ENCODE results near the gene SET.
"Not testable (repeated sequence)": the region's sequence is repeated elsewhere in the genome, so short reads cannot be mapped to it uniquely, and the experiment has no call there.

Gene SET, protein sequence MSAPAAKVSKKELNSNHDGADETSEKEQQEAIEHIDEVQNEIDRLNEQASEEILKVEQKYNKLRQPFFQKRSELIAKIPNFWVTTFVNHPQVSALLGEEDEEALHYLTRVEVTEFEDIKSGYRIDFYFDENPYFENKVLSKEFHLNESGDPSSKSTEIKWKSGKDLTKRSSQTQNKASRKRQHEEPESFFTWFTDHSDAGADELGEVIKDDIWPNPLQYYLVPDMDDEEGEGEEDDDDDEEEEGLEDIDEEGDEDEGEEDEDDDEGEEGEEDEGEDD

GRCh38 chr9:128688501-128689292 is at the start of gene SET:
Gene SET (plus strand): TSS chr9:128689222. CDS start chr9:128689583, 361 bp downstream.
- in situ Hi-C loops (cut with MboI; ENCODE audit: low pct_unique_long_range_greater_than_20kb, low sequenced_read_pairs), result no loop called here
- peak; percentile 88 for DNase-seq

- DNase-seq, result no peak
- in situ Hi-C loops (cut with MboI; ENCODE audit: low pct_unique_long_range_greater_than_20kb, low sequenced_read_pairs), result no loop called here
These were observed 48.4 kb upstream of the SET start for GRCh38 chr9:128640603-128641002.

DNA sequence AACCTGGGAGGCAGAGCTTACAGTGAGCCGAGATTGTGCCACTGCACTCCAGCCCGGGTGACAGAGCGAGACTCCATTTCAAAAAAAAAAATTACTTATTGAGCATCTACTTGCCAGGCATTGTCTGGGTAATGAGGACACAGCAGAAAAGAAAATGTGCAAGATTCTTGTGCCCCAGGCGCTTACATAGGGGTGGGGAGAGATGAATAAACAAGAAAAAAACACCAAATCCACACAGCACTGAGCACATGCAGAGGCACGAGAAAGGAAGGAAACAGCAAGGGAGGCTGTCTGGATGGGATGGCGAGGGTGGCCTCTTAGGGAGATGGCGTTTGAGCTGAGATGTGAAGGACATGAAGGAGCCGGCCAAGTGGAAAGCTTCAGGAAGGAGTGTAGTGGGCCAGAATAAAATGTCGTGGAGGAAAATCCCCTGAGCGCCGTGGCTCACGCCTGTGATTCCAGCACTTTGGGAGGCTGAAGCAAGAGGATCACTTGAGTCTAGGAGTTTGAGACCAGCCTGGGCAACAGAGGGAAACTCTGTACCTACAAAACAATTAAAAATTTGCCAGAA is 46.3 kb upstream of the SET start:
- in situ Hi-C loops (cut with MboI; ENCODE audit: low pct_unique_long_range_greater_than_20kb, low sequenced_read_pairs), result no loop called here

GRCh38 chr9:128643519-128644300 is 45.3 kb upstream of the SET start:
- in situ Hi-C loops (cut with MboI; ENCODE audit: low pct_unique_long_range_greater_than_20kb, low sequenced_read_pairs), result no loop called here
- DNase-seq, result no peak

More for the DNA sequence above, 46.3 kb upstream of the SET start:
- DNase-seq, result no peak

- in situ Hi-C loops (cut with MboI; ENCODE audit: low pct_unique_long_range_greater_than_20kb, low sequenced_read_pairs), result not testable (repeated sequence)
- DNase-seq, result peak; percentile 55
These were observed 40.8 kb upstream of the SET start for GRCh38 chr9:128648206-128648605.

- DNase-seq, result no peak
These were observed 37.2 kb upstream of the SET start for GRCh38 chr9:128651798-128652197.

DNA sequence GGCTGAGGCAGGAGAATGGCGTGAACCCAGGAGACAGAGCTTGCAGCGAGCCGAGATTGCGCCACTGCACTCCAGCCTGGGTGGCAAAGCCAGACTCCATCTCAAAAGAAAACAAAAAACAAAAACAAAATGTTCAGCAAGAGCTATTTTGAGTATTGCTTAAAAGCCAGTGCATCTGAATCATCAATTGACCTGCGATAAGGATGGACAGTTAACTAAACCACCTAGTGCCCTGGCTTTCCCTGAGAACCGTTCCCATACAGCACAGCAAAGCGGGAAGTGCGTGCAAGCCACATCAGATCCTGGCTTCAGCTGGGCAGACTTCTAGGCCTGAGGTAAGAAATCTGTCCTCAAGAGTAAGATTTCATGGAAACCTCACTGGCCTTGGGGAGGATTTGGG is 35.1 kb upstream of the SET start:
- in situ Hi-C loops (cut with MboI; ENCODE audit: low pct_unique_long_range_greater_than_20kb, low sequenced_read_pairs), result no loop called here
- no peak for DNase-seq

More at GRCh38 chr9:128651798-128652197, 37.2 kb upstream of the SET start:
- in situ Hi-C loops (cut with MboI; ENCODE audit: low pct_unique_long_range_greater_than_20kb, low sequenced_read_pairs), result no loop called here

DNA sequence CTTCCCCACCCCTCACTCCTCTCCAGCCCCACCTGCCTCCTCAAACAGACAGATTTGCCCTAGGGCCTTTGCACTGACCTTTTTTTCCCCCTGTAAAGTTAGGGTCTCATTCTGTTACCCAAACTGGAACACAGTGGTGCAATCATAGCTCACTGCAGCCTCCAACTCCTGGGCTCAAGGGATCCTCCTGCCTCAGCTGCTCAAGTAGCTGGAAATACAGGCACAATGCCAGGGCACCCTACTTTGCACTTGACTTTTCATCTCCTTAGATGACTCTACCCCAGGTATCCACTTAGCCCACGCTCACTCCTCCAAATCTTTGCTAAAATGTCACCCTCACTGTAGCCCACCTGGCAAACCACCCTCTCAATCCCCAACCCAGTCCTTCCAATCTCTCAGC is 34.5 kb upstream of the SET start:
- no peak for DNase-seq
- in situ Hi-C loops (cut with MboI; ENCODE audit: low pct_unique_long_range_greater_than_20kb, low sequenced_read_pairs), result no loop called here

DNA sequence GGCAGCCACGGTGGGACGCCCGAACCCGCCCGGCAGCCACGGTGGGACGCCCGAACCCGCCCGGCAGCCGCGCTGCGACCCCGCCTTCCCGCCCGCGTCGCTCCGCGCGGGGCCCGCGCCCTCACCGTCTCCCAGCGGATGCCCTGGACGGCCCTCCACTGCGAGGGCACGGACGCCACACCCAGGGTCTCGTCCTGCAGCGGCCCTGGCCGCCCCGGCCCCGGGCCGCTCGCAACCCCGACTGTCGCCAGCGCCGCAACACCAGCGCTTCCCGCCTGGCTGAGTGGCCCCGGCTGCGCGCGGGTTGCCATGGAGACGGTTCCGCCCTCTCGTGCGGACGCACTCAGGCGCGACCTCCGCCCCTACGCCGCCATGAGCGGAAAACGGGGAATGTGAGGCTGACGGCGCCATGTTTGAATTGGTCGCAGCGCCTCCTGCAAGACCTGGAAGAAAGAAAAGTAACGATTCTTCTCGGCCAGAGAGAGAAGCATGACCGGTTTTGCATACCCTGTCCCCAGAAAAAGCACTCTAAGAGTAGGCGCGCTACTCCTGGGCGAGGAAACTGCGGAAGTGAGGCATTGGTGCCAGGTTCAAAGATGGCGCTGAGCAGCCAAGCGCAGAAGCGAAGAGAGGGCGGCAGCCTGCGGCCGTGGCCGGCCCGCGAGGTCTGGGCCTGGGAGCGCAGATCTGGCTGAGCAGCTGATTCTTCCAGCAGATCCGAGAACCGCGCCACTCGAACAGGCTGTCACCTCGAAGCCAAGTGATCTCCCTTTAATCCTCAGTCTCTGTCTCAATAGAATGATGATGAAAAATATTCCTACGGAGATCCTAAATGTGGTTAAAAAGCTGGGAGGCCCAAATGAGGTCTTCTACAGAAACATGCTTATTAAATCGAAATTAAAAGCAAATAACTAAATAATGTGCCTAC is 32.3 kb upstream of the SET start, which contains the start of gene DYNC2I2:
Gene DYNC2I2, minus strand, starts transcription at position 432 of the 928 bp plus-strand sequence. Its CDS starts 121 bp downstream, at position 311.
- in situ Hi-C loops (cut with MboI; ENCODE audit: low pct_unique_long_range_greater_than_20kb, low sequenced_read_pairs), result no loop called here
- DNase-seq, result peak; percentile 92

GRCh38 chr9:128657344-128657704 is 31.7 kb upstream of the SET start:
- in situ Hi-C loops (cut with MboI; ENCODE audit: low pct_unique_long_range_greater_than_20kb, low sequenced_read_pairs), result no loop called here
- no peak for DNase-seq

DNA sequence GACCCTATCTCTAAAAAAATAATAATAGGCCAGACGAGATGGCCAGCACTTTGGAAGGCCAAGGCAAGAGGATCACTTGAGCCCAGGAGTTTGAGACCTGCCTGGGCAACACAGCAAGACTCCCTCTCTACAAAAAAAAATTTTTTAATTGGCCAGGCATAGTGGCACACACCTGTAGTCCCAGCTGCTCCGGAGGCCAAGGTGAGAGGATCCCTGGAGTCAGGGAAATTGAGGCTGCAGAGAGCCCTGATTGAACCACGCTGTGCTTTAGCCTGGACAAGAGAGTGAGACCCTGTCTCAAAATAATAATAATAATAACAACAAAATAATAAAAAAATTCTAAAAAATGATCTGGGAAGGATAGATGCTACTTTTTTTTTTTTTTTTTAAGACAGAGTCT is 31.2 kb upstream of the SET start:
- no peak for DNase-seq
- in situ Hi-C loops (cut with MboI; ENCODE audit: low pct_unique_long_range_greater_than_20kb, low sequenced_read_pairs), result no loop called here

GRCh38 chr9:128666481-128666941 is 22.5 kb upstream of the SET start:
- in situ Hi-C loops (cut with MboI; ENCODE audit: low pct_unique_long_range_greater_than_20kb, low sequenced_read_pairs); DNase-seq: not testable (repeated sequence)

DNA sequence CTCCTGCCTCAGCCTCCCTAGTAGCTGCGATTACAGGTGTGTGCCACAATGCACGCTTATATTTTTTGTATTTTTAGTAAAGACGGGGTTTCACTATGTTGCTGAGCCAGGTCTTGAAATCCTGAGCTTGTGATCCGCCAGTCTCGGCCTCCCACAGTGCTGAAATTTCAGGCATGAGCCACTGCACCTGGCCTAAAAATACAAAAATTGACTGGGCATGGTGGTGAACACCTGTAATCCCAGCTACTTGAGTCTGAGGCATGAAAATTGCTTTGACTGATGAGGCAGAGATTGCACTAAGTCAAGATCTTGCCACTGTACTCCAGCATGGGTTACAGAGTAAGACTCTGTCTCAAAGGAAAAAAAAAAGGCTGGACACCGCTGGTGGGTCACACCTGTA is 19.2 kb upstream of the SET start:
- in situ Hi-C loops (cut with MboI; ENCODE audit: low pct_unique_long_range_greater_than_20kb, low sequenced_read_pairs), result no loop called here
- DNase-seq, result no peak

DNA sequence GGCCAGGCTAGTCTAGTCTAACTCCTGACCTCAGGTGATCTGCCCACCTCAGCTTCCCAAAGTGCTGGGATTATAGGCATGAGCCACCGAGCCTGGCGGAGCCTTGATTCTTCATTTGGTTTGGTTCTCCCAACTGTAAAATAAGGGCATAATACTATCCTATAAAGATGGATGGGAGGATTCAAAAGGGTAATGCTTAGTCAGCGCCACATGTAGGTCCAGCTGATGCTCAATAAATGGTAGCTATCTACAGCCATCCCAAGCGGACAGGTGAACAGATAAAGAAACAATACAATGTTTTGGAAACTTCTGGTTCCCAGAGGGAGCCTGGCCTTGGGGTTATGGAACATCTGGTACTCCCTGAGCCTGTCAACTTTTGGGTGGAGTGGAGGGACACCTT is 13.6 kb upstream of the SET start:
- in situ Hi-C loops (cut with MboI; ENCODE audit: low pct_unique_long_range_greater_than_20kb, low sequenced_read_pairs), result no loop called here

GRCh38 chr9:128677794-128678193 is 11.2 kb upstream of the SET start:
- DNase-seq, result no peak
- in situ Hi-C loops (cut with MboI; ENCODE audit: low pct_unique_long_range_greater_than_20kb, low sequenced_read_pairs), result no loop called here

More for the DNA sequence above, 13.6 kb upstream of the SET start:
- no peak for DNase-seq

- in situ Hi-C loops (cut with MboI; ENCODE audit: low pct_unique_long_range_greater_than_20kb, low sequenced_read_pairs), result no loop called here
- peak; percentile 71 for DNase-seq
These were observed 5.5 kb upstream of the SET start for GRCh38 chr9:128683340-128684064.

DNA sequence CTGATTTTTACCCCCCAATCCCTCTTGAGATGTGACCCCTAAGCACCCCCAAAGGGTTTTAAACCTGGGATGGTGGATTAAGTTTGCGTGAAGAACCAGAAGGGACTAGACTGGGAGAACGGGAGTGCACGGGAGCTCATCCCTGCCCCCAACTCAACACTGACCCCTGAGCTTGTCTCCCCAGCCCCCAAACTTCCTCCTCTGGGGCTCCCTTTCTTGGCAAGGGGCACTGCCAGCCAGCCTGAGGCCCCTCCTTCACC is 5.0 kb upstream of the SET start:
- in situ Hi-C loops (cut with MboI; ENCODE audit: low pct_unique_long_range_greater_than_20kb, low sequenced_read_pairs), result no loop called here
- no peak for DNase-seq

All from KBM-7 (cell line).